A549 (cell line): Measurements from ENCODE around the gene DDX39B.
"Not testable (repeated sequence)": the region's sequence is repeated elsewhere in the genome, so short reads cannot be mapped to it uniquely, and the experiment has no call there.

Experiments
- EP300 ChIP-seq, 2 experiments: fragments of >200 bp; sonication (Bioruptor Twin); formaldehyde crosslinking; IDR thresholded peaks; 2 replicates in 1 of 2; 3 replicates in 1 of 2; pipeline ENCODE4 v1.6.1; 2016 to 2017
- ESRRA ChIP-seq: fragments of 150-350 bp; IDR thresholded peaks from 2 replicates; pipeline ENCODE4 v1.6.1; 2014; ENCODE audit warnings: mild to moderate bottlenecking, low read length, borderline replicate concordance
- KDM1A ChIP-seq: fragments of 200-600 bp; sonication (generic); IDR thresholded peaks from 2 replicates; pipeline ENCODE4 v1.6.1; 2016; ENCODE audit warnings: low read depth, mild to moderate bottlenecking
- POLR2A ChIP-seq: IDR thresholded peaks from 2 replicates; pipeline ENCODE4 v1.6.1; 2012; ENCODE audit warnings: mild to moderate bottlenecking, low read length
- RAD21 ChIP-seq, 2 experiments: fragments of >200 bp in 1 of 2; sonication (Bioruptor Twin) in 1 of 2; formaldehyde crosslinking in 1 of 2; IDR thresholded peaks in 1 of 2; conservative IDR thresholded peaks in 1 of 2; 2 replicates in 1 of 2; 3 replicates in 1 of 2; pipeline ENCODE4 v1.6.1; 2012 to 2018; ENCODE audit warnings: inconsistent platforms in 1 of 2
- SMC3 ChIP-seq: fragments of >200 bp; sonication (Bioruptor Twin); formaldehyde crosslinking; IDR thresholded peaks from 3 replicates; pipeline ENCODE4 v1.6.1; 2018; ENCODE audit warnings: inconsistent platforms
- TF ChIP-seq, protein P1 (sequence below): fragments of >200 bp; sonication (Bioruptor Twin); formaldehyde crosslinking; IDR thresholded peaks from 3 replicates; pipeline ENCODE4 v1.5.1; 2016

- TF ChIP-seq, protein P1, sequence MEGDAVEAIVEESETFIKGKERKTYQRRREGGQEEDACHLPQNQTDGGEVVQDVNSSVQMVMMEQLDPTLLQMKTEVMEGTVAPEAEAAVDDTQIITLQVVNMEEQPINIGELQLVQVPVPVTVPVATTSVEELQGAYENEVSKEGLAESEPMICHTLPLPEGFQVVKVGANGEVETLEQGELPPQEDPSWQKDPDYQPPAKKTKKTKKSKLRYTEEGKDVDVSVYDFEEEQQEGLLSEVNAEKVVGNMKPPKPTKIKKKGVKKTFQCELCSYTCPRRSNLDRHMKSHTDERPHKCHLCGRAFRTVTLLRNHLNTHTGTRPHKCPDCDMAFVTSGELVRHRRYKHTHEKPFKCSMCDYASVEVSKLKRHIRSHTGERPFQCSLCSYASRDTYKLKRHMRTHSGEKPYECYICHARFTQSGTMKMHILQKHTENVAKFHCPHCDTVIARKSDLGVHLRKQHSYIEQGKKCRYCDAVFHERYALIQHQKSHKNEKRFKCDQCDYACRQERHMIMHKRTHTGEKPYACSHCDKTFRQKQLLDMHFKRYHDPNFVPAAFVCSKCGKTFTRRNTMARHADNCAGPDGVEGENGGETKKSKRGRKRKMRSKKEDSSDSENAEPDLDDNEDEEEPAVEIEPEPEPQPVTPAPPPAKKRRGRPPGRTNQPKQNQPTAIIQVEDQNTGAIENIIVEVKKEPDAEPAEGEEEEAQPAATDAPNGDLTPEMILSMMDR: not testable (repeated sequence)
- TF ChIP-seq RAD21 (conservative IDR thresholded peaks at IDR 0.05 in 1 of 2, IDR thresholded peaks at IDR 0.05 in 1 of 2); EP300 (IDR thresholded peaks at IDR 0.05); KDM1A; POLR2A; SMC3; ESRRA: not testable (repeated sequence)
These were observed 54.1 kb downstream of the DDX39B start for GRCh38 chr6:31487674-31488073.
